ENCODE data around the gene MON2.
"Not testable (repeated sequence)": the region's sequence is repeated elsewhere in the genome, so short reads cannot be mapped to it uniquely, and the experiment has no call there.

MON2 gene, protein sequence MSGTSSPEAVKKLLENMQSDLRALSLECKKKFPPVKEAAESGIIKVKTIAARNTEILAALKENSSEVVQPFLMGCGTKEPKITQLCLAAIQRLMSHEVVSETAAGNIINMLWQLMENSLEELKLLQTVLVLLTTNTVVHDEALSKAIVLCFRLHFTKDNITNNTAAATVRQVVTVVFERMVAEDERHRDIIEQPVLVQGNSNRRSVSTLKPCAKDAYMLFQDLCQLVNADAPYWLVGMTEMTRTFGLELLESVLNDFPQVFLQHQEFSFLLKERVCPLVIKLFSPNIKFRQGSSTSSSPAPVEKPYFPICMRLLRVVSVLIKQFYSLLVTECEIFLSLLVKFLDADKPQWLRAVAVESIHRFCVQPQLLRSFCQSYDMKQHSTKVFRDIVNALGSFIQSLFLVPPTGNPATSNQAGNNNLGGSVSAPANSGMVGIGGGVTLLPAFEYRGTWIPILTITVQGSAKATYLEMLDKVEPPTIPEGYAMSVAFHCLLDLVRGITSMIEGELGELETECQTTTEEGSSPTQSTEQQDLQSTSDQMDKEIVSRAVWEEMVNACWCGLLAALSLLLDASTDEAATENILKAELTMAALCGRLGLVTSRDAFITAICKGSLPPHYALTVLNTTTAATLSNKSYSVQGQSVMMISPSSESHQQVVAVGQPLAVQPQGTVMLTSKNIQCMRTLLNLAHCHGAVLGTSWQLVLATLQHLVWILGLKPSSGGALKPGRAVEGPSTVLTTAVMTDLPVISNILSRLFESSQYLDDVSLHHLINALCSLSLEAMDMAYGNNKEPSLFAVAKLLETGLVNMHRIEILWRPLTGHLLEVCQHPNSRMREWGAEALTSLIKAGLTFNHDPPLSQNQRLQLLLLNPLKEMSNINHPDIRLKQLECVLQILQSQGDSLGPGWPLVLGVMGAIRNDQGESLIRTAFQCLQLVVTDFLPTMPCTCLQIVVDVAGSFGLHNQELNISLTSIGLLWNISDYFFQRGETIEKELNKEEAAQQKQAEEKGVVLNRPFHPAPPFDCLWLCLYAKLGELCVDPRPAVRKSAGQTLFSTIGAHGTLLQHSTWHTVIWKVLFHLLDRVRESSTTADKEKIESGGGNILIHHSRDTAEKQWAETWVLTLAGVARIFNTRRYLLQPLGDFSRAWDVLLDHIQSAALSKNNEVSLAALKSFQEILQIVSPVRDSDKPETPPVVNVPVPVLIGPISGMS (N-terminal part only)

DNA sequence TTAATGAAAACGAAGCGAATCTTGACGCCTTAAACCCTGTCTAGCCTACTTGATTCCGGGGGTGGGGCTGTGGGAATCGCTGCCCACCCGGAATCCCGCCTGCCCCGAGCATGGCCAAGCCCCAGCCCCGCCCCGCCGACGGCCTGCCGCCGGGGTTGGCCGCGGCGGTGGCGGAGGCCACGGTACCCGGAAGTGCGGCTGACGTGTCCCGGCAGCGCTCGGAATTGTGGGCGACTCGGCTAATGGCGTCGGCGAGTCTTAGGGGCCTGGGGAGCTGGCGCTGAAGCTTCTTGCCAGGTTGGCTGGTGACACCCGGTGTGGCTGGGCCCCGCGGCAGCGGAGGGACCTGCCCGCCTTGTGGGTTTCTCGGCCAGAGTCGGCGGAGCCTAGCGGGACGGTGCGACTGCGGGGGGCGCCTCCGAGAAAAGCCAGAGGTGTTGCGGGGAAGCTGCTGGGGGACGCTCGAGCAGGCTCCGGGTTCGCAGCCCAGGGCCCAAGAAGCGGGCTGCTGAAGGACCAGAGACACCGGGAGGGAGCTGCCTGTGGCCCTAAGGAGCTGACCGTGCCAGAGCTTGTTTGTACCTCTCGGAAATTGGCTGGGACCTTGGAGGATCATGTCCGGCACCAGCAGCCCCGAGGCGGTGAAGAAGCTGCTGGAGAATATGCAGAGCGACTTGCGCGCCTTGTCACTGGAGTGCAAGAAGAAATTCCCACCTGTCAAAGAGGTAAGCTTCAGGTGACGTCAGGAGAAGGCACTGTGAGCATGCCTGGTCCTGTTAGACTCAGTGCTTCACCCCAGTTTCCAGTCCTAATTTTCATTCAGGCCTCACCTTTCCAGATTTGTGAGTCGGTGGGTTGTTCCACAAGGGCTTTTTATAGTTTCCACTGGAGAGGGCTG lies at the start of gene MON2:
Gene MON2, plus strand, starts transcription at position 233 of the 898 bp plus-strand sequence. Its CDS starts 382 bp downstream, at position 615.
- peak within 1 kb of the TSS; percentile 66 to 96 (median 90) for H3K4me3 ChIP-seq
- peak within 1 kb of the TSS; percentile 87 to 99 (median 96) for H3K27ac ChIP-seq

DNA sequence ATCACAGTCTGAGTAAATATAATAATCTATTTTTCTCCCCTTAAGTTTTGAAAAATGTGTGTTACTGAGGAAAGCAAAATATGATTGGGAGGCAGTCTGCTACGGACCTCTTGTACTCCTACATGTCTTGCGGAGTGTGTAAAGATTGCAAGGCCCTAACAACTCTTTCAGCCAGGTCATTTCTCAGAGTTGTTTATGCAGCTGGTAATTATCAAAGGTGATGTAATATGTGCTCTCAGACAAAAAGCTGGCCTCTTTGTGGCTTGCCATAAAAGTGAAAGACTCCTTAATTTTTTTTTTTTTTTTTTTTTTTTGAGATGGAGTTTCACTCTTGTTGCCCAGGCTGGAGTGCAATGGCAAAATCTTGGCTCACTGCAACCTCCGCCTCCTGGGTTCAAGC lies 40.5 kb upstream of the MON2 start:
- no peak overlapping the region for H3K27ac ChIP-seq
- H3K4me3 ChIP-seq, result no peak overlapping the region

DNA sequence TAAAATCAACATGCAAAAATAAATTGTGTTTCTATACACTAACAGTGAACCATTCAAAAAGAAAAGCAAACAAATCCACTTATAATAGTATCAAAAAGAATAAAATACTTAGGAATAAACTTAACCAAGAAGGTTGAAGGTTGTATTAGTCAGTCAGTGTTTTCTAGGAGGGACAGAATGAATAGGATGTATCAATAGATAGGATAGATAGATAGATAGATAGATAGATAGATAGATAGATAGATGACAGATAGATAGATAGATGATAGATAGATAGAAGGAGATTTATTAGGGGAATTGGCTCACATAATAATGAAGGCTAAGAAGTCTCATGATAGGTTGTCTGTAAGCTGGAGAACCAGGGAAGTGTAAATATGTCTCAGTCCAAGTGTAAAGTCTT lies 37.2 kb upstream of the MON2 start:
- no peak overlapping the region for H3K4me3 ChIP-seq
- no peak overlapping the region for H3K27ac ChIP-seq

DNA sequence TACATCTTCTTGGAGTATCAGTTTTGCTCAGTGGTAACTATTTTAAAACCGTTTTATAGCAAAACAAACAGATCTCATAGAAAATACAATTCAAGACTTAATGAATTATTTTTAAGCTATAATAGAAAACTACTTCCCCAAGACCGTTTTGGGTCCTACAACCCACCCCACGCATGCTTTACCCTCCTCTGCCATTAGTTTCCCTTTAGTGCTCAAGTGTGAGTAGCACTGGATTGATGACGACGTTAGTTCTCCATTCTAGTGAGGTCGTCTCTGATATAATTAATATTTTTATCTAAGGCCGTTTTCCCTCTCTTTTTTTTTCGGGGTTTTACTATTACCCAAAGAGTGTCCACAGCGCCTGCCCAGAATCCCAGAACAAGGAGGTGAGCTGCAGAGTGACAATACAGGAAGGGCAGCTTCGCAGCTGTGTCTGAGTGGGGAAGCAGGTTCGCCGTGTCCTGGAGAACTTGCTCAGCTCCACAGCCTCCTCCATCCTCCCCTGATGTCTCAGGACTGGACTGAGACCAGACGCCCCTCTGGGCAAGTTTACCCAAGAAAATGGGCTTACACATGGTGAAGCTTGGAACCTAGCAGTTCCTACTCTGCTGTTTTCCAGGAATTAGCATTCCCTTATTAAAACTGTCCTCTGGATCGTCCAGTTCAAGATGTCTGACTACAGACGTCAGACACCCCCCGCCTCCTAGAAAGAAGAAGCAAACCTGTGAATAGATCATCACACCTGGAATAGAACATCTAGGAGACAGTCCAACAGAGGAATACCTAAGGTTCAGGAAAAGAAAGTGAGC lies 31.9 kb upstream of the MON2 start:
- H3K4me3 ChIP-seq, result peak overlapping the region; percentile 20 to 43 (median 28)
- no peak overlapping the region for H3K27ac ChIP-seq

DNA sequence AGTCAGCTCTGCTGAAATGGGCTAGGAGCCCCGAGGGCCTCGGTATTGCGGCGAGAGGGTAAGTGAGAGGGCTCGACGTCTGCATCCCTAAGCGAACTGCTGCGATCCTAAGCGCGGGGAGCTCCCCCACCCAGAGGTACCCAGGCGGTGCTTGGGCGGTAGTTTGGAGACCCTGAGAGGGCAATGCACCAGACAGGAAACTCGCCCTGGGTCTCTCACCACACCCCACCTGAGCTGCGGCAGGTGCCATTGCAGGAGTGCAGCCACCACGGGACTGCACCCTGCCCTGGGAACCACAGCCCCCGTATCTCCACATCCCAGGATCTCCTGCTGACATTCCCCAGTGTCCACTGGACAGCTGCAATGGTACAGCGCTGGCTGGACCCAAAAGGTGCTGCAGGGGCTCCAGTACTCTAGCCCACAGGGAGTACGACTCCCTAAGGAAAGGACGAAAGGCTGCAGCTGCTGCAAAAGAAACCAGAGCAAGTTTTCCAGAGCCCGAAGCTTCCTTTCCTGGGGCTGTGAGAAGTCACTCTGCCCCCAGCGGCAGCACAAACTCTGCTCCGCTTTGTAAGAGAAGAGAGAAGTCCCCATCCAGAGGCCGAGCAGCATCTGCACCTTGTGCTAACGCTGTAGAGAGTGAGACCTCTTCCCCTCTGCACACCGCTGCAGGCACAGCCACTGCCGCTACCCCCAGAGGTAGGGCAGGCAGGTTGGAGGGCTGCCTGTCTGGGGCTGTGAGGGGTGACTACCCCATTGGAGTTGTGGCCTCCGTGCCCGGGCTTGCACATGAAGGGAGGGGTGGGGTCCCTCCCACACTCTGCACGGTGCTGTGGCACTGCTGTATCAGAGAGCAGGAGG lies 31.1 kb upstream of the MON2 start:
- Histone ChIP-seq H3K4me3 (peak overlapping the region; percentile 20 to 43 (median 28)), H3K27ac (peak overlapping the region in 1 of 21 experiments; percentile 0)

DNA sequence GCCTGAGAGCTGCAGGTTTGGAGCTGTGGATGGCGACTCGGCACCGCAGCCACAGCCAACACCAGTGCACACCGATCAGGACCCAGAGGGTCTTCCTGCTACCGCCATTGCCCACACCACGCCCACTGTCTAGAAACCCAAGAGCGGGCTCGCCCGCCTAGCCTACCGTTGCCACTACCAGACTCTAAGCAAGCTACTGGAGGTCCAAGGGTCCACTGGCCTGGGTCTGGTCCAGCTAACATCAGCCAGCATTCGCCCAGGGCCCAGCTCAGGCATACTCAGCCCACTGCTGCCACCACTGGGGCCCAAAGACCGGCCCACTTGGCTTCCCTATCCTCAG lies 30.5 kb upstream of the MON2 start:
- no peak overlapping the region for H3K4me3 ChIP-seq
- H3K27ac ChIP-seq, result no peak overlapping the region

DNA sequence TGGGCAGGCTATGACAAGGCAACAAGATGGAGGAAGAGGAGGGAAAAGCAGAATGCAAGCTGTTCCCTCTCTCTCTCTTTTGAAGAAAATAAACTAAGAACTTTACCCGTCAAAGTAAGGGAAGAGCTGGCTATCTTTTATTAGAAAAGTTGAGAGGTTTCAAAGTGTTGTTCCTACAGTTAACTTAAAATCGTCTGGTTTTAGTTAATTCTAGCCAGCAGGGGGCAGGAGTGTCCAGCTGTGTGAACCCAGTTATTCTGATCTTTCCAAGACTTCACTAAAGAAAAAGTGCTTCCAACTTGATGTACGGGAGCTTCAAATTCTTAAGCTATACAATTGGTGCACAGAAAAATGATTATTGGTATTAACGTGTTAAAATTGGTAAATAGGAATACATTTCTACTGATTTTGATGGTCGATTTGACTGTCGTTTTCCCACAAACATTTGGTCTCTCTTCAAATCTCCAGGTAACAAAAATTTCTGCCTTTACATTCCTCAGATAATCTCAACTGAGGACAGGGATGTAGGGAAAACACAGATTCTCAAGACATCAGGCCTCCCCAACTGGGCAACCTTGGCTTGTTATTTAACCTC lies 28.4 kb upstream of the MON2 start:
- no peak overlapping the region for H3K4me3 ChIP-seq
- H3K27ac ChIP-seq, result no peak overlapping the region

DNA sequence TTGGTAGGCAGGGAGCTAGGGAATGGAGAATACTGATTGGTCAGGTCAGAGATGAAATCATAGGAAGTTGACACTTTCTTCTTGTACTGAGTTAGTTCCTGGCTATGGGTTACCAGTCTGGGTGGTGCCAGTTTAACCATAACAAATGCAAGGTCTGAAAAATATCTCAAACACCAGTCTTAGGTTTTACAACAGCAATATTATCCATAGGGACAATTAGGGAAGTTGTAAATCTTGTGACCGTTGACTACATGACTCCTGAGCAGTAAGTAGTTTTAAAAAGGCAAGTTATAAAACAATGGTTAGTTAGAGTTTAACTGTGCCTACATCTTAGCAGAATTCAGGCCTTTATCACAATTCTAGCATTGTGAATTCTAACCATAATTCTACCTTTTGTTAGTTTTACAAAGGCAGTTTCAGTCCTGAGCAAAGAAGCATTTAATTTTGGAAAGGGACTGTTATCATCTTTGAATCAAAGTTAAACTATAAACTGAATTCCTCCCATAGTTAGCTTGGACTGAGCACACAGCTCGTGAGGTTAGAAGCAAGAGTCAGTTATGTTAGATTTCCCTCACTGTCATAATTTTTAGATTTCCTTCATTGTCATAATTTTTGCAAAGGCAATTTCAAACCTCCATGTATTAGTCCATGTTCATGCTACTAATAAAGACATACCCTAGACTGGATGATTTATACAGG lies 19.7 kb upstream of the MON2 start:
- H3K27ac ChIP-seq, result no peak overlapping the region
- H3K4me3 ChIP-seq, result no peak overlapping the region

DNA sequence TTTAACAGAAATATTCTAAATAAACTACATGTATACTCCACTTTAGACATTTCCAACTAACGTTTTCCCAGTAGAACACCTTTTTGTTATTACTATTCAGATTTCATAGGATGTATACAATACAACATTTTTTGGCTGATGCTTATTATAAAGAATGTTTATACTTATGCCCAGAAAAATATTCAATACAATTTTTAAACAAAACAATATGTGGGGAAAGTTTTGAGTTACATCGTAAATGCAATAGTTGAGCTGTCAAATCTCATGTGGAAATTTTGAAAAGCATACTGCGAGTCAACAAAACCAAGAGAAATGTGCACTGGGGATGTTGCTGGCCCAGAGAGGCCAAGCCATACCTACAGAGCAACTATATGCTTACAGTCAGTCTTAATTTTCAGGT lies 18.2 kb upstream of the MON2 start:
- Histone ChIP-seq H3K27ac (no peak overlapping the region), H3K4me3 (no peak overlapping the region)

DNA sequence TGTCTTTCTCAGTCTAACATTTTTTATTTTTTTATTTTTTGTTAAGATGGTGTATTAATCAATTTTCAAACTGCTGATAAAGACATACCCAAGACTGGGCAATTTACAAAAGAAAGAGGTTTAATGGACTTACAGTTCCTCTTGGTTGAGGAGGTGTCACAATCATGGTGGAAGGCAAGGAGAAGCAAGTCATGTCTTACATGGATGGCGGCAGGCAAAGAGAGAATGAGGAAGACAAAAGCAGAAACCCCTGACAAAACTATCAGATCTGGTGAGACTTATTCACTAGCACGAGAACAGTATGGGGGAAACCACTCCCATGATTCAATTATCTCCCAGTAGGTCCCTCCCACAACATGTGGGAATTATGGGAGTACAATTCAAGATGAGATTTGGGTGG lies 11.2 kb upstream of the MON2 start:
- not testable (repeated sequence) for H3K4me3 ChIP-seq, H3K27ac ChIP-seq

DNA sequence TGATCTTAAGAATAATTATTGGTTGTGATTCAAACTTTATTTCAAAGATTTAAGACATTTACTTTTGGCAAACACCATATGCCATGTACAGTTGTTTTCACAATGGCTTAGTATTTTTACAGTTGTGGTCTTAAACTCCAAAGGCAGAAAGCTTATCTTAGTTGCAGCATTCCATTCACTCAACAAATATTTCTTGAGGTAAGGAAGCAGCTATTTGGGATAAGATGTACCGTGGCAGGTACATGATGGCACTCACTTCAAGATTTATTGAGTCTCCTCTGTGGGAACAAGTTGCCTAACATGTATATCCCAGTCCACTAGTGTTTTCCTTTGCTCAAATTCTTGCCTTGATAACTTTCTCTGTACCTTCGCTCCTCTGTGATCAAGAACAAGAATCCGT lies 8.0 kb upstream of the MON2 start:
- Histone ChIP-seq H3K4me3 (no peak overlapping the region), H3K27ac (no peak overlapping the region)

DNA sequence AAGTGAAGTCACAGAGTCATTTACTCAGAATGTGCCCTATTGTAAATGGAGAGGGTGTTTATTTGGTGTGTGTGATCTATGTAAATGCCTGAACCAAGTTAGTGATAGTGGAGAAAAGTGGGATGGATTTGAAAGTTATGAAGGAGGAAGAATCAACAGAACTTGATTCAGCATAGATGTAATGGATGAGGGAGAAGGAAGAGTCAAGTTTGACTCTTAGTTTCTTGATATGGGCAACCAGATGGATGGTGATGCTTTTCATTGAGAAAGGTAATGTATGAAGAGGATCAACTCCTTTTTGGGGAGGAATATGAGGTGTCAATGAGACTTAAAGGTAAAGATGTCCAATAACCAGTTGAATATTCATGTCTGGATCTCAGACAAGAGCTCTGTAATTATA lies 6.7 kb upstream of the MON2 start:
- H3K4me3 ChIP-seq, result no peak overlapping the region
- H3K27ac ChIP-seq, result no peak overlapping the region

DNA sequence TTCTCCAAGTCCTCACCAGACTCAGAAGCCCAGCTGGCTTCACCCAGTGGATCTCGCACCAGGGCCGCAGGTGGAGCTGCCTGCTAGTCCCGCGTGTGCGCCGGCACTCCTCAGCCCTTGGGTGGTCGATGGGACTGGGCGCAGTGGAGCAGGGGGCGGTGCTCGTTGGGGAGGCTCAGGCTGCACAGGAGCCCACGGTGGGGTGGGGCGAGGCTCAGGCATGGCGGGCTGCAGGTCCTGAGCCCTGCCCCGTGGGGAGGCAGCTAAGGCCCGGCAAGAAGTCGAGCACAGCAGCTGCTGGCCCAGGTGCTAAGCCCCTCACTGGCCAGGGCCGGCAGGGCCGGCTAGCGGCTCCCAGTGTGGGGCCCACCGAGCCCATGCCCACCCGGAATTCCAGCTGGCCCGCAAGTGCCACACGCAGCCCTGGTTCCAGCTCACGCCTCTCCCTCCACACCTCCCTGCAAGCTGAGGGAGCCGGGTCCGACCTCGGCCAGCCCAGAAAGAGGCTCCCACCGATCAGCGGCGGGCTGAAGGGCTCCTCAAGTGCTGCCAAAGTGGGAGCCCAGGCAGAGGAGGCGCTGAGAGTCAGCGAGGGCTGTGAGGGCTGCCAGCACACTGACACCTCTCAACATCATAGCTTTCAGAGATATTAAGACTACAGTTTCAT lies 5.3 kb upstream of the MON2 start:
- not testable (repeated sequence) for H3K4me3 ChIP-seq, H3K27ac ChIP-seq

DNA sequence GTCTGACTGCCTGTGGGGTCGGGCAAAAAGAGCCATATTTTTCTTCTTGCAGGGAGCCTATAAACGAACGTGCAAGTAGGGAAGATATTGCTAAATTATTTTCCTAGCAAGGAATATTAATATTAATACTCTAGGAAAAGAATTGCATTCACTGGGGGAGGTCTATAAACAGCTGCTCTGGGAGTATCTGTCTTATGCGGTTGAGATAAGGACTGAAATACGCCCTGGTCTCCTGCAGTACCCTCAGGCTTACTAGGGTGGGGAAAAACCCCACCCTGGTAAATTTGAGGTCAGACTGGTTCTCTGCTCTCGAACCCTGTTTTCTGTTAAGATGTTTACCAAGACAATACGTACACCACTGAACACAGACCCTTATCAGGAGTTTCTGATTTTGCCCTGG lies 3.4 kb upstream of the MON2 start:
- not testable (repeated sequence) for H3K4me3 ChIP-seq

DNA sequence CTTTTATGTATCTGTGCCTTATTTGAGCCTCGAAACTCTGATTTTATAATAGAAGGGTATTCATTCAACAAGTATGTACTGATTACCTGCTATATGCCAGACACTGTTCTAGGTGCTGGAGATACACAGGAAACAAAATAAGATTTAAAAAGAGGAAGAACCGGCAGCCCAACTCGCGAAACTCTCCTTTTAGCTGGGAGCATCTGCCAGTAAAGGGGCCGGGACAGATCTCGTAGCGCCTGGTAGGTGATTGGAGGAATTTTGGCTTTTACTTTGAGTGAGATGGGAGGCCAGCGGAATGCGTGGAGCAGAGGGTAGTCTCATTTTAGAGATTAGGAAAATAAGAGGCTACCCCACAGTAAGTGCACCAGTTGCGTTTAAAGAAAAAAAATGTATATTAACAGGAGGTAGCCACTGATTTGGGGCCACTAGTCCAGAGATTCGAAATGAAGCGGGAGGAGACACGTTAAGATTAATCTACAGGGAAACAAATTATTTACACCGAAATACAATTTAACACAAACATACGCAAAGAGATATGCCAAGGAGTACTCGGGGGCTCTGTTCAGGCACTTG lies 520 bp upstream of the MON2 start:
- Histone ChIP-seq H3K4me3 (peak overlapping the region; percentile 66 to 96 (median 90)), H3K27ac (peak overlapping the region; percentile 87 to 99 (median 96))

More for the DNA sequence above, 3.4 kb upstream of the MON2 start:
- H3K27ac ChIP-seq, result not testable (repeated sequence)

DNA sequence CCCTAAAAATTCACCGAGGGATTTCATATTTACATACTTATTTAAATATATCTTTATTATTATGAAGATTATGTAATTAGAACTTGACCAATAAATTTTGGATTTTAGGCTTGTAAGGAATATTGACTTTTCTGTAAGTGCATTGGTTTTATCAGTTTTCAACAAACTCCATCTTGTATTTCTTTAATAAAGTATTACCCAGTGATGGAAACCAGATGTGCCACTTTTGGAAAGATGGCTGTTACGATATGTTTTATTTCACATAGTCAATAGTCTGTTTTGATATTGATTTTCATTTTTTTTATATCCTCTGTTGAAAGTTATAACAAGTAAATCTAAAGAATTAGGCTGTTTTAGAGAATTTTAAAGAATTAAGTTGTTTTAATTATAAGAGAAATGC lies 1.8 kb downstream of the MON2 start:
- peak overlapping the region in 6 of 7 experiments; percentile 66 to 96 (median 80) for H3K4me3 ChIP-seq
- H3K27ac ChIP-seq, result peak overlapping the region in 2 of 21 experiments; percentile 96 to 99
